Stimulated activated CD8-positive, alpha-beta memory T cell treated with anti-CD3 and anti-CD28 coated beads, Interleukin-7, amount 100 ng/mL, for 1 hour (primary cell): ENCODE measurements around the gene UBR4.

Experiments used
- DNase-seq, 2 donors: peaks; one replicate each; pipeline ENCODE4 v3.0.0-alpha.2; 2020; ENCODE audit warnings: low read depth in 2 of 2

Gene UBR4

GRCh38 chr1:19036813-19037605 lies 173.1 kb downstream of the UBR4 start:
- DNase-seq, result no peak

- DNase-seq, result no peak
Measured at GRCh38 chr1:19036041-19036812, 173.8 kb downstream of the UBR4 start.

GRCh38 chr1:19035377-19036040 lies 174.6 kb downstream of the UBR4 start:
- DNase-seq, result no peak

- no peak for DNase-seq
Measured at GRCh38 chr1:19034721-19035120, 175.3 kb downstream of the UBR4 start.

- no peak for DNase-seq
Measured at GRCh38 chr1:19033926-19034680, 176.0 kb downstream of the UBR4 start.

- DNase-seq, result no peak
Measured at GRCh38 chr1:19033515-19033839, 176.6 kb downstream of the UBR4 start.

GRCh38 chr1:19032701-19033514 lies 177.2 kb downstream of the UBR4 start:
- no peak for DNase-seq

GRCh38 chr1:19032413-19032695 lies 177.7 kb downstream of the UBR4 start:
- DNase-seq, result no peak

- no peak for DNase-seq
Measured at GRCh38 chr1:19029191-19030085, 180.6 kb downstream of the UBR4 start.

- no peak for DNase-seq
Measured at GRCh38 chr1:19028546-19029129, 181.4 kb downstream of the UBR4 start.

- DNase-seq, result no peak
Measured at GRCh38 chr1:19028110-19028509, 182.0 kb downstream of the UBR4 start.
